Right cardiac atrium (tissue), 5 donors: Measurements from ENCODE around the gene MAPKAPK2. TPM values are rescaled to one million over a fixed set of nuclear protein-coding genes. Genes with fewer than 3 reads are reported as not detected.
A peak's percentile ranks its signal among the peaks of the same experiment; 100 is the strongest.

ENCODE experiments used
- ATAC-seq, 2 donors: fragments of 200-7000 bp; cut with Tn5 transposase; one replicate each; pipeline versions ENCODE4 v1.8.0 to v1.9.1; 2020; ENCODE audit warnings: moderate library complexity in 2 of 2, mild to moderate bottlenecking in 1 of 2
- DNase-seq, 3 donors: peaks; one replicate each; pipeline ENCODE4 v3.0.0-alpha.2; 2020
- H3K27ac ChIP-seq: one replicate; pipeline ENCODE4 v1.5.1; 2013; ENCODE audit warnings: mild to moderate bottlenecking, low read length, control low read depth, moderate library complexity
- H3K27me3 ChIP-seq: one replicate; pipeline ENCODE4 v1.6.1; 2013; ENCODE audit not compliant: control insufficient read depth, insufficient read depth
- H3K4me1 ChIP-seq: one replicate; pipeline ENCODE4 v1.6.1; 2013; ENCODE audit warnings: low read length; ENCODE audit not compliant: control insufficient read depth, insufficient read depth
- H3K4me3 ChIP-seq: one replicate; pipeline ENCODE4 v1.5.1; 2013; ENCODE audit warnings: low read length, control low read depth
- H3K9me3 ChIP-seq: one replicate; pipeline ENCODE4 v1.6.1; 2013; ENCODE audit warnings: low read length; ENCODE audit not compliant: control insufficient read depth
- WGBS: extraction: QIAGEN DNeasy Blood & Tissue Kit; methylation state at CpG from one replicate; pipeline ENCODE4 v1.1.7; 2013; 5-methylcytosine and 5-hydroxymethylcytosine counted together
- intact Hi-C, 4 donors: fragments of 100-400 bp; cut with DNase I; formaldehyde crosslinking; loops; one replicate each; pipeline versions ENCODE4 v1.11.0 to v1.14.0; 2022 to 2023
- polyA plus RNA-seq: library from polyadenylated mRNA; stranded (reverse); fragments of 200-250 nt; gene quantifications from one replicate; pipeline ENCODE4 v1.2.3, GENCODE V29; 2013
- total RNA-seq, 4 donors: library from RNA; stranded (reverse); fragmentation: NEBNext Ultra II Directional; extraction: Animal tissue kit (Norgen Biotek cat#: 25700); gene quantifications; one replicate each; pipeline ENCODE4 v1.2.1, GENCODE V29; 2021
- donor health status: healthy with polysubstance abuse.
- donor health status: DM: no; HTN: yes; CAD: no.
- donor health status: DM: no; HTN: no; CAD: no.
- donor health status: DM: no; HTN: yes; CAD: no; lungs with severe emphysema.
- donor health status: DM: yes; HTN: yes; CAD: no.

Gene MAPKAPK2
- total and polyA plus RNA-seq, 5 donors, result 129 to 221 (median 212) TPM

- Histone ChIP-seq H3K27ac (peak overlapping the region; percentile 81), H3K9me3 (no peaks in the 10 kb centered on the region), H3K4me1 (peaks cover 35% of the 10 kb centered on the region), H3K27me3 (no peaks in the 10 kb centered on the region), H3K4me3 (no peak overlapping the region)
- intact Hi-C loops, result no loop called here
- no peak for ATAC-seq
- DNase-seq, result no peak
- 83% methylated on average over 4 of the region's 4 CpGs for WGBS
Measured at GRCh38 chr1:206660136-206660535, 24.6 kb upstream of the MAPKAPK2 start.

GRCh38 chr1:206661161-206661820, 23.4 kb upstream of the MAPKAPK2 start:
- WGBS, result 76% methylated on average over 11 of the region's 11 CpGs
- peaks cover 29% of the 10 kb centered on the region for H3K4me1 ChIP-seq
- intact Hi-C loops, result no loop called here

GRCh38 chr1:206662396-206663092, 22.2 kb upstream of the MAPKAPK2 start:
- 74% methylated on average over 3 of the region's 3 CpGs for WGBS
- Histone ChIP-seq H3K4me1 (peaks cover 29% of the 10 kb centered on the region), H3K27me3 (no peaks in the 10 kb centered on the region), H3K4me3 (no peak overlapping the region), H3K9me3 (no peaks in the 10 kb centered on the region), H3K27ac (peak overlapping the region; percentile 42)
- DNase-seq (no peak), ATAC-seq (no peak)
- intact Hi-C loops, result loop anchor here in 1 of 4 donors (2.0 kb wide), 1 partner anchor 28 kb away; the partner anchor contains the start of gene DYRK3

More at GRCh38 chr1:206661161-206661820, 23.4 kb upstream of the MAPKAPK2 start:
- H3K4me3 ChIP-seq, result no peak overlapping the region
- no peaks in the 10 kb centered on the region for H3K27me3 ChIP-seq
- no peaks in the 10 kb centered on the region for H3K9me3 ChIP-seq
- ATAC-seq, result no peak
- DNase-seq, result no peak
- peak overlapping the region; percentile 50 for H3K27ac ChIP-seq

- intact Hi-C loops, result loop anchor here in 1 of 4 donors (2.0 kb wide), 1 partner anchor 29 kb away; the partner anchor contains the start of gene DYRK3
- no peak overlapping the region for H3K4me3 ChIP-seq
- no peak for ATAC-seq
Measured at GRCh38 chr1:206663362-206663761, 21.3 kb upstream of the MAPKAPK2 start.

GRCh38 chr1:206663832-206664652, 20.7 kb upstream of the MAPKAPK2 start:
- ATAC-seq (peak; percentile 71 to 76), DNase-seq (peak; percentile 37 to 83 (median 82))
- intact Hi-C loops, result loop anchor here in 2 of 4 donors (2.0 kb wide), 1 partner anchor 29 kb away; the partner anchor contains the start of gene DYRK3 (in 2 of the 2)

More at GRCh38 chr1:206663362-206663761, 21.3 kb upstream of the MAPKAPK2 start:
- H3K27ac ChIP-seq, result peak overlapping the region; percentile 100
- H3K27me3 ChIP-seq, result no peaks in the 10 kb centered on the region
- no peak for DNase-seq
- no peaks in the 10 kb centered on the region for H3K9me3 ChIP-seq
- 32% methylated on average over 5 of the region's 5 CpGs for WGBS
- H3K4me1 ChIP-seq, result peaks cover 23% of the 10 kb centered on the region

GRCh38 chr1:206664740-206665139, 20.0 kb upstream of the MAPKAPK2 start:
- WGBS, result 41% methylated on average over 6 of the region's 6 CpGs
- ATAC-seq, result peak; percentile 64 to 66
- Histone ChIP-seq H3K9me3 (no peaks in the 10 kb centered on the region), H3K27me3 (no peaks in the 10 kb centered on the region), H3K4me1 (peaks cover 13% of the 10 kb centered on the region), H3K27ac (peak overlapping the region; percentile 92), H3K4me3 (peak overlapping the region; percentile 29)
- intact Hi-C loops, result loop anchor here in 1 of 4 donors (2.0 kb wide), 1 partner anchor 30 kb away; the partner anchor contains the start of gene DYRK3
- DNase-seq, result peak; percentile 41 to 62 (median 62)

More at GRCh38 chr1:206663832-206664652, 20.7 kb upstream of the MAPKAPK2 start:
- peak overlapping the region; percentile 100 for H3K27ac ChIP-seq
- H3K9me3 ChIP-seq, result no peaks in the 10 kb centered on the region
- no peaks in the 10 kb centered on the region for H3K27me3 ChIP-seq
- WGBS, result 8% methylated on average over 20 of the region's 20 CpGs
- peaks cover 19% of the 10 kb centered on the region for H3K4me1 ChIP-seq
- H3K4me3 ChIP-seq, result no peak overlapping the region

GRCh38 chr1:206666031-206666561, 18.6 kb upstream of the MAPKAPK2 start:
- intact Hi-C loops, result no loop called here
- 87% methylated on average over 3 of the region's 3 CpGs for WGBS
- H3K9me3 ChIP-seq, result no peaks in the 10 kb centered on the region
- DNase-seq (no peak), ATAC-seq (no peak)
- peaks cover 9% of the 10 kb centered on the region for H3K4me1 ChIP-seq
- peak overlapping the region; percentile 29 for H3K4me3 ChIP-seq
- no peaks in the 10 kb centered on the region for H3K27me3 ChIP-seq
- H3K27ac ChIP-seq, result peak overlapping the region; percentile 90

- WGBS, result 66% methylated on average over 5 of the region's 5 CpGs
- H3K27me3 ChIP-seq, result no peaks in the 10 kb centered on the region
- H3K4me3 ChIP-seq, result no peak overlapping the region
- peak; percentile 13 to 22 for ATAC-seq
- H3K4me1 ChIP-seq, result peaks cover 10% of the 10 kb centered on the region
- H3K27ac ChIP-seq, result peak overlapping the region; percentile 87
- intact Hi-C loops, result no loop called here
- H3K9me3 ChIP-seq, result no peaks in the 10 kb centered on the region
- no peak for DNase-seq
Measured at GRCh38 chr1:206666954-206667665, 17.6 kb upstream of the MAPKAPK2 start.

- ATAC-seq, result no peak
- no peak overlapping the region for H3K27ac ChIP-seq
- no peaks in the 10 kb centered on the region for H3K9me3 ChIP-seq
- H3K4me3 ChIP-seq, result no peak overlapping the region
- WGBS, result 44% methylated on average over 2 of the region's 2 CpGs
- intact Hi-C loops, result no loop called here
- H3K4me1 ChIP-seq, result peaks cover 10% of the 10 kb centered on the region
- no peaks in the 10 kb centered on the region for H3K27me3 ChIP-seq
- DNase-seq, result no peak
Measured at GRCh38 chr1:206668351-206668750, 16.4 kb upstream of the MAPKAPK2 start.

GRCh38 chr1:206668874-206669410, 15.8 kb upstream of the MAPKAPK2 start:
- no peaks in the 10 kb centered on the region for H3K9me3 ChIP-seq
- no peak for ATAC-seq
- peaks cover 6% of the 10 kb centered on the region for H3K4me1 ChIP-seq
- H3K27ac ChIP-seq, result no peak overlapping the region
- no peaks in the 10 kb centered on the region for H3K27me3 ChIP-seq
- WGBS, result 86% methylated on average over 6 of the region's 6 CpGs
- no peak for DNase-seq
- no peak overlapping the region for H3K4me3 ChIP-seq
- intact Hi-C loops, result no loop called here
